Thoracic aorta endothelial cell (primary cell): ENCODE data around the gene AP1G2. TPM values are rescaled to one million over a fixed set of nuclear protein-coding genes. Genes with fewer than 3 reads are reported as not detected.

ENCODE experiments used
- total RNA-seq: library from RNA; depleted of rRNA; stranded (reverse); fragments of >200 nt; gene quantifications from 2 replicates; pipeline ENCODE4 v1.2.3, GENCODE V29; 2012

The AP1G2 gene
- total RNA-seq: 7.6 and 17.0 TPM in 2 replicates

GRCh38 chr14:23567186-23568020 lies at the start of gene AP1G2:
TSS of gene AP1G2 (minus strand) at chr14:23567791. CDS start at chr14:23567314, 477 bp downstream.

GRCh38 chr14:23578560-23579310 lies 11.1 kb upstream of the AP1G2 start, which contains the start of gene JPH4:
TSS of gene JPH4 (minus strand) at chr14:23578790. CDS start at chr14:23577453, 1,337 bp downstream.

GRCh38 chr14:23555882-23556699 lies 11.5 kb downstream of the AP1G2 start, which contains the start of gene THTPA:
TSS of gene THTPA (plus strand) at chr14:23556271. CDS start at chr14:23556758, 487 bp downstream.

GRCh38 chr14:23551266-23552028 lies 16.1 kb downstream of the AP1G2 start, which contains the start of gene ZFHX2:
TSS of gene ZFHX2 (minus strand) at chr14:23551765. CDS start at chr14:23535325, 16,440 bp downstream.

Other genes starting within 250 kb of the AP1G2 start
- gene PABPN1, start 246.3 kb downstream of the AP1G2 start, total RNA-seq: 71.1 and 81.7 TPM in 2 replicates
- gene SLC22A17, start 214.9 kb downstream of the AP1G2 start, total RNA-seq: 0.86 and 1.1 TPM in 2 replicates
- gene EFS, start 202.6 kb downstream of the AP1G2 start, total RNA-seq: not detected in 2 replicates
- not detected in 2 replicates for gene IL25, start 195.0 kb downstream of the AP1G2 start, total RNA-seq
- not detected in 2 replicates for gene CMTM5, start 190.7 kb downstream of the AP1G2 start, total RNA-seq
- gene MYH6, start 159.5 kb downstream of the AP1G2 start, total RNA-seq: not detected in 2 replicates
- gene MYH7, start 132.1 kb downstream of the AP1G2 start, total RNA-seq: not detected in 2 replicates
- gene NGDN, start 98.1 kb downstream of the AP1G2 start, total RNA-seq: 41.6 and 48.2 TPM in 2 replicates
- gene ZFHX2, start 16.0 kb downstream of the AP1G2 start, total RNA-seq: 0.40 and 0.86 TPM in 2 replicates
- gene THTPA, start 11.5 kb downstream of the AP1G2 start, total RNA-seq: 14.1 and 18.9 TPM in 2 replicates
- not detected in 2 replicates for gene JPH4, start 11.0 kb upstream of the AP1G2 start, total RNA-seq
- 0.27 and 1.5 TPM in 2 replicates for gene DHRS2, start 68.6 kb upstream of the AP1G2 start, total RNA-seq